ENCODE measurements around the gene PROZ.

The PROZ gene

GRCh38 chr13:113172419-113172926 is 14.0 kb downstream of the PROZ start:
- in situ Hi-C loops (cut with MboI; ENCODE audit: low sequenced_read_pairs), result no loop called here

DNA sequence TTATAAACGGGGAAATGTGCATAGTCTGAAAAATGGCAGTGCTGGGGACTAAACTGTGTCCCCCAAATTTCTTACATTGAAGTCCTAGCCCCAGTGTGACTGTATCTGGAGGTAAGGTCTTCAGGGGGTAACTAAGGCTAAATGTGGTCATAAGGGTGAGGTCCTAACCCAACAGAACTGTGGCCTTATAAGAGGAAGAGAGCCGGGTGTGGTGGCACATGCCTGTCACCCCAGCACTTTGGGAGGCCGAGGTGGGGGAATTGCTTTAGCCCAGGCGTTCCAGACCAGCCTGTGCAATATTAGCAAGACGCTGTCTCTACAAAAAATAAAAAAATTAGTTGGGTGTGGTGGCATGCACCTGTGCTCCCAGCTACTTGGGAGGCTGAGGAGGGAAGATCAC is 17.8 kb downstream of the PROZ start:
- in situ Hi-C loops (cut with MboI; ENCODE audit: low sequenced_read_pairs), result no loop called here

DNA sequence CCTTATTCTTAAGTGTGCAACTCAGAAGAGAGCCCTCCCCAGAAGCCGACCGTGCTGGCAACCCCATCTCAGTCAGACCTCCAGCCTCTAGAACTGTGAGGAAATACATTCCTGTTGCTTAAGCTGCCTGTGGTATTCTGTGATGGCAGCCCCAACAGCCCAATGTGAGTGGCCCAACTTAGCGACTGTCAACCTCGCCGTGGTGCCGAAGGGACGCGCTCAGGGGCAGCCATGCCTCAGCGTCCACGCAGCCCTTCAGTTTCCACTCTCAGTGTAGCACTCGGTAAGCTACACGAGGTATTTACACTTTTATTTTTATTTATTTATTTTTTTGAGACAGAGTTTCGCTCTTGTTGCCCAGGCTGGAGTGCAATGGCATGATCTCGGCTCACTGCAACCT is 18.4 kb downstream of the PROZ start:
- in situ Hi-C loops (cut with MboI; ENCODE audit: low sequenced_read_pairs), result no loop called here

DNA sequence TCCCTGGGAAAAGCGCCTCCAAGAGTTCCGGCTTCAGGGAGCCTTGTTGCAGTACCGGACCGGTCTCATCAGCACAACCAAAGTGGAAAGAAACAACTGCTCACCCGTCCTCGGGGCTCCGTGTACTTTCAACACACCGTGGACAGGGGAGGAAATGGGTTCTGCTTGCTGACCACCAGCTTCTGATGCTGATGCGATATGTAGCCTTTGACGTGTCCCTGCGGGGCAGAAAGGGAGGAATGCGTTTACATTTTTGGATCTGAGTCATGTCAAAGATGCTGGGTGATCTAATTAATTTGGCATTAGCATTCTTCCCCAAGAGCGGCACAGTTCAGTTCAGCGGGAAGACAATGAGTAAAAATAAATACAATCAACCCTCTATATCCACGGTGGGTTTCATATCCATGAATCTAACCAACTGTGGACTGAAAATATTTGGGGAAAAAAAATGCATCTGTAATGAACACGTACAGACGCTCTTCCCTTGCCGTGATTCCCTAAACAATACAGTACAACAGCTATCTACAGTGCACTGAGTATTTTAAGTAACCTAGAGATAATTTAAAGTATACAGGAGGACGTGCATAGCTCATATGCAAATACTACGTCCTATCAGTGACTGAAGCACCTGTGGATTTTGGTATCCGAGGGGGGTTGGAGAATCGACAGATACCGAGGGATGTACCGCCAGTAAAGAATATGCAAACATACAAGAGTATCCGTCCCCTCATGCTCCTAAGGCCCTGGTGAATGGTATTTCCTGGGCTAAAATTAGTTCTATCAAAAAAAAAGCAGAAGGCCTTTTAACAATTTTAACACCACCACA is 19.8 kb downstream of the PROZ start:
- in situ Hi-C loops (cut with MboI; ENCODE audit: low sequenced_read_pairs), result no loop called here

GRCh38 chr13:113178896-113179167 is 20.4 kb downstream of the PROZ start:
- in situ Hi-C loops (cut with MboI; ENCODE audit: low sequenced_read_pairs), result no loop called here

DNA sequence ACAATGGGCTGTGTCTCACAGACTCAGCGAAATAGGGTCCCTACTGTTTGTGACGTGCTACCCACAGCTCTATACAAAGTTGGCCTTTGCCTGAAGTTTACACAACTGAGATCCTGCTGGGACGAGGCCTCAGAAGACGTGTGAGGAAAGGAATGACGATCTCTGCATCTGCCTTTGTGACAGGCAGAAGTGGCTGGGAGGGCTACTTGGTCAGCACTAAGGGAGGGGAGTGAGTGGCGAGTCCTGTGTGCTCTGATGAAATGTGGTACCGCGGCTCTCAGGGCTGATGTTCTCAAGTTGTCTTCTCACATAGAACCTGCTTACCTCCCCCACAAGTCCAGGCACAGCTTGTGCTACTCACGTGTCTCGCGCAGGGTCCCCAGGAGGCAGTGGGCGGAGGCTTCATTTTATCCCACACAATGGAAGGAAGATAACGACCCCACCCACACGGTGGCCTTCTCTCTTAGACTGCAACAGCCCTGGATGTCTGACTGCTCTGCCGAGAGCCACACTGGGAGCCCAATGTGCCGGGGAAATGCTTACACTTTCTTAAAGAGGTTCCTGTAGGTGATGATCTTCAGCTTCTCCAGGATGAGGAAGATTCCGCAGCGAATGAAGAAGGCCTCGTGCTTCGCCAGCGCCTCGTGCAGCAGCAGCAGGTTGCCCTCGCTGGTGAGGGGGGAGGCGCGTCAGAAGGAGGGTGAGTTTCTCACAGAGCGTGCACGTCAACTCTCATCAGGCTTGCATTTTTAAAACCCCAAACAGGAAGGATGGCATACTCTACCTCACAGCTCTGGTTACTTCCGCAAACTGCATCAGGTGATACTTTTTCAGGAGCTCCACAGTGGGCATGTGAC is 21.2 kb downstream of the PROZ start:
- in situ Hi-C loops (cut with MboI; ENCODE audit: low sequenced_read_pairs), result no loop called here

- in situ Hi-C loops (cut with MboI; ENCODE audit: low sequenced_read_pairs), result no loop called here
Measured at GRCh38 chr13:113182046-113182445, 23.6 kb downstream of the PROZ start.

GRCh38 chr13:113183450-113184129 is 25.1 kb downstream of the PROZ start:
- in situ Hi-C loops (cut with MboI; ENCODE audit: low sequenced_read_pairs), result no loop called here

DNA sequence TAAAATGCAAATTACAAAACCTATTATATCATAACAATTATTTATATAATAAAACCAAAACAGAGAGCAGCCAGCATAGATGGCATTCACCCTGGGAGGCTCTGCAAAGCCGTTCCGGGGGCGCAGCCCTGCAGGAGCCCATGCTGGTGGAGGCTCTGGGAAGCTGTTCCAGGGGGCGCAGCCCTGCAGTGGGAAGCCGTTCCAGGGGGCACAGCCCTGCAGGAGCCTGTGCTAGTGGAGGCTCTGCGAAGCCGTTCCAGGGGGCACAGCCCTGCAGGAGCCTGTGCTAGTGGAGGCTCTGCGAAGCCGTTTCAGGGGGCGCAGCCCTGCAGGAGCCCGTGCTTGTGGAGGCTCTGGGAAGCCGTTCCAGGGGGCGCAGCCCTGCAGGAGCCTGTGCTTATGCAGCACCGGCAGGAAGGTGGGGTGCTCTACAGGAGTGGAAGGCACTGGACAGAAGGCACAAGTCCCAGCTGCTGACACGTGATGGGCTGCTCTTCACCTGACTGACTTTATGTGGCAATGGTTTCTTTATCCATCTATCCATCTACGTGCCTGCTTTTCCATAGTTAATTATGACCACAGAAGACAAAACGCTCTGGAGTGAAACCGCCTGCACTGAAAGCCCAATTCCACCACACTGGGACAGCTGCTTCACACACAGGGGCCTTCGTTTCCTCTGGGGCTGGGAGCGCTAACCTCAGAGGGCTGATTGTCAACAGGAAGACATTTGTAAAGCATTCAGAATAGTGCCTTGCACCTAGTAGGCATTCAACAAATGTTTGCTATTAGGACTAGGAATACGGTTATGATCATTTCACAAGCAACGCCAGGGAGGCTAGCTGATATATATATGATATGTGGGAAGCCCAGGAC is 26.4 kb downstream of the PROZ start:
- in situ Hi-C loops (cut with MboI; ENCODE audit: low sequenced_read_pairs), result no loop called here

DNA sequence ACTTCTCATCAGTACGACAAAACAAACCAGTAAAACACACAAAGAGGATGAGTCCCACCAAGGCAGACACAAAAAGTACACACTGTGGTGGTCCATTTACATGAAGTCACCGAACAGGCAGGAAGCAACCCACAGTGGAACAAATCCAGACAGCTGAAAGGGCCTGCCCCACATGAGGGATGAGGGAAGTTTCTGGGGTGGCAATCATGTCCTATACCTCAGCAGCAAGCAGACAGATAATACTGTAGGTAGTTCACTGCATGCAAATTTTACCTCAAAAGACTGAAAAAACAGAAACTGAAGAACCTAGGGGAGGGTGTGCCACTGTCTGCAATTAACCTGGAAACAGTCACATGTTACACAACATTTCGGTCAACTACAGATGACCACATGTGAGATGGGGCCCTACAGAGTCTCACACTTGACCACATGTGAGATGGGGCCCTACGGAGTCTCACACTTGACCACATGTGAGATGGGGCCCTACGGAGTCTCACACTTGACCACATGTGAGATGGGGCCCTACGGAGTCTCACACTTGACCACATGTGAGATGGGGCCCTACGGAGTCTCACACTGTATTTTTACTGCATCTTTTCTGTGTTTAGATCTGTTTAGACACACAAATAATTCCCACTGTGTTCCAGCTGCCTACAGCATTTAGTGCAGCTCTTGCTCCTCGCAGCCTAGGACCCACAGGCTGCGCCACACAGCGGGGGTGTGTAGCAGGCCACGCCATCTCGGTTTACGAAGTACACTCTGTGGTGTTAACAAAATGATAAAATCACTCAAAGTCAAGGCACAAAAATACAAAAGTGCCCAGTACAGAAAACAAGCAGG is 27.8 kb downstream of the PROZ start:
- in situ Hi-C loops (cut with MboI; ENCODE audit: low sequenced_read_pairs), result no loop called here

DNA sequence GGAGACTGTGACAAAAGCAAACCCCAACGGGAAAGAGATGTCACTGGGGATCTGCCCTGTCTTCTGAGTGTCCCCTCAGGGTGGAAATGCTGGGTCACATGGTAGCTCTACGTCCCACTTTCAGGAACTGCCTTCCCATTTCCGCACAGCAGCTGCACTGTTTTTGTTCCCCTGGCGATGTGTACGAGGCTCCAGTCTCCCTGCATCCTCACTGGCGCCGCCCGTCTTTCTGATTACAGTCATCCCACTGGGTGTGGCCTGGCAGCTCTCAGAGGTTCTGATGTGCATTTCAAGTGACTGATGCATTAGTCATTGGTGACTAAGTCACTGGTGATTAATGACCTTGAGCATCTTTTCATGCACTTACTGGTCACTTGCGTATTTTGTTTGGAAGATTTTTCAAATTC is 28.8 kb downstream of the PROZ start:
- in situ Hi-C loops (cut with MboI; ENCODE audit: low sequenced_read_pairs), result no loop called here

DNA sequence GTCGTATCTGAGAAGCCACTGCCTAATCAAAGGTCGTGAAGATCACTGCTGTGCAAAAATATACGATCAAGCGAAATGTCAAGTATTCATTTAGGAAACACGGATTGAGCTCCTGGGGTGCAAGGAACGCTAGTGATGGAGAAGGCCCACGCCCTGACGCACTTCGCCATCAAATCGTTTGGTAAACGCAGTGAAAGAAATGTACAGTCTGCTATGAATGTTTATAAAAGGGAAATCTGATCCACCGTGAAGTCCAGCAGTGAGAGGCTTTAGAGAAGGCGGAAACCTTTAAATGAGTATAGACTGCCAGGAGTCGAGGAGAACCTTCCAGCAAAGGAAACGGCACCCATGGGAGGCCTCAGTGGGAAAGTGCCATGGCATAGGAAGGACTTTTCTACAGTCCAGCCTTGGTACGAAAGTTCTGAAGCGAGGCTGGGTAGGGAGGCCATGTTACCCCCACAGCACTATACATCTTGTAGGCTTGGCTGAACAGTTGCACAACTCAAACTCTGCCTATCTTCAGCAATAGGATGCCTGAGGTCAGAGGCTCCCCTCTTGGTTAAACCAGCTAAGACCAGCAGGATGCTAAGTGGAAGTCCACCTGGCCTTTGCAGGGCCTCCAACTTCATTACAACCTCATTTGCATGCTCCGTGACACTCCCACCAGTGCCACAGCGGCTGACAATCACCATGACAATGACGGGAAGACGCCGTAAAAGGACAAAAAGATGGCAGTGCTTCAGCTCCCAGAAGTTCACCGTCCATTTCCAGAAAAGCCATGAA is 29.6 kb downstream of the PROZ start:
- in situ Hi-C loops (cut with MboI; ENCODE audit: low sequenced_read_pairs), result no loop called here

DNA sequence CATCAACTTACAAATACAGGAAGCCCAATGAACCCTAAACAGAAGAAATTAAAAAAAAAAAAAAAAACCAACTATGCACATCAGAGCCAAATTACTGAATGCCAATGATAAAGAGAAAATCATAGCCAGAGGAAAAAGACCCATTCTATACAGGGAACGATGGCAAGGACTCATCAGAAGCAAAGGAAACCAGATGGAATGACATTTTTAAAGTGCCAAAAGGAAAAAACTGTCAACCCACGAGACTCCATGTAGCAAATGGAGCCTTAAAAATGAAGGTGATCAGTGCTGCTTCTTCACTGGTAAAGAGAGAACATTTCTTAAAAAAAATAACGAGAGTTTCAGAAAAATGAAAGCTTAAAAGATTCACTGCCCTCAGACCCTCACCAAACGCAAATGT is 31.7 kb downstream of the PROZ start:
- in situ Hi-C loops (cut with MboI; ENCODE audit: low sequenced_read_pairs), result no loop called here

DNA sequence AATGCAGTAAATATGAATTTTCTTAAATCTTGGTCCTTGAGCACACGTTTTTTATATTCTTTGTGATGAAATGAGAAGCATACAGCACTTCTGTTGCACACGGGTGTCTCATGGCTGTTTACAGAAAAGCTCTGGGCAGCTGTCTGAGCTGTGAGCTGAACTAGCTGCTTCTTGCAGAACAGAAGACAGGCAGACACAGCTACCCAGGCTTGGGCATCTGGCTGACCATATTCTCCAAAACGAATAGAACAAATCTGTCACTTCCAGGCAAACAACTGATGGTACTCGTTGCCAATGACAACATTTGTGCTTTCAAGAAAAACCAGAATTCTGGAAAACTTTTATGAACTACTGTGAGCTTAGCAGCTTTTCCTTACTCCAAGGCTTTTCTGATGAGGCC is 33.8 kb downstream of the PROZ start:
- in situ Hi-C loops (cut with MboI; ENCODE audit: low sequenced_read_pairs), result no loop called here

DNA sequence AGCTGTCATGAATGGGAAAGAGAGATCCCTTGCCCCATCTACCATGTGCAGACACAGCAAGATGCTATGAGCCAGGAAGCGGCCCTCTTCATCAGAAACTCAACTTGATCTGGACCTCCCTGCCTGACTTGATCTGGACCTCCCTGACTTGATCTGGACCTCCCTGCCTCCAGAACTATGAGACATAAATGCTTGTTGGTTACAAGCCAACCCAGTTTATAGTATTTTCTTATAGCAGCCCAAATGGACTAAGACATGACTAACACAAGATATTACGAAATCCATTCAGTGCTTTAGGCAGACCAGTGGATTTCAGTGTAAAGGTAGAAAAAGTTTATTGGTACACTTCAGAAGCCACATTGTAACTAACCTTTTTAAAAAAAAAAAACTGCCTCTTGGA is 34.5 kb downstream of the PROZ start:
- in situ Hi-C loops (cut with MboI; ENCODE audit: low sequenced_read_pairs), result no loop called here

DNA sequence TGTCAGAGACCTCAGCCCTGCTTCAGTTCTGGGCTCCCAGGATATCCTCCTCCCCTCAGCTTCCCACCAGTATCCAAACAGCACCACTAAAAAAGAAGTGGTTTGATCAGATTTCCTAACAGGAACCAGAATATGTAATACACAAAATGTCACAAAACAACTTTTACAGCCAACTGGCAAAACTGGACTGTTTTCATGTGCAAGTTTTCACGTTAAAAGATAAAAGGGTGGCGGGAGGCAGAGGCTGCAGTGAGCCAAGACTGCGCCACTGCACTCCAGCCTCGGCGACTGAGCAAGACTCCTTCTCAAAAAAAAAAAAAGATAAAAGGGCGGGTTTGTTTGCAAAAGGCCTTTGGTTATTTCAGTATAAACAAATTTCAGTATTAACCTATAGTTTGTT is 36.9 kb downstream of the PROZ start:
- in situ Hi-C loops (cut with MboI; ENCODE audit: low sequenced_read_pairs), result no loop called here

DNA sequence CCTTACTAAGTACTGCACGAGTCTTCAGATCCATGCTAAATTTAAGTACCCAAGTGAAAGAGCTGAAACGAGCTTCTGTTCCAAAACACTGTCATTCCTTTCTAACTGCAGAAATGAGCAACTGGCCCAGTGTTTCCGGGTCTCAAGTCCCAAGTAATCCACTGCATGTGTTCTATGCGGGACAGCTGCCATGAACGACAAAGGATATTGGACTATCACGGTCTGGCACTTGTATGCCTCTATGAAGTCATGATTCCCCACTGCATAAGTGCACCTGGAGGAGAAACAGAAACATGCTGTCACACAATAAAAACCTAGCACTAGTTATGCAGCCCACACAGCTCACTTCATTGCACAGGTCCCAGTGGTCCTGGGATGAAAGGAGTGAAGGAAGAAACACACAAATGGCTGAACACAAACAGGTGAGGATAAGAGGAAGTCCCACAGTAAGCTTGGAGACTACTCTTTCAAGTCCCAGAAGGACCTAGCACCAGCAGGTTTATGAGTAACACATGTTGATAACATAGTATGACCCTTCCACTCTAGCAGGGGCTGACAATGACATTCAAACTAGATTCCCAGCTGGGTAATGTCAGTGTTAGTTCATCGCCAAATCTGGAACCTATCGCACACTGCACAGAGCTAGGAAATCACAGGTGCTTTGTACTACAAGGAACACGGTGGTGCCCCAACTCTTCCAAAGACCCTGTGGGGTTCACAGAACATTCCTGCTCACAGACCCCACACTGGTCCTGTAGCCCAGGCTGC is 38.7 kb downstream of the PROZ start:
- in situ Hi-C loops (cut with MboI; ENCODE audit: low sequenced_read_pairs), result no loop called here

GRCh38 chr13:113201815-113202214 is 43.4 kb downstream of the PROZ start:
- in situ Hi-C loops (cut with MboI; ENCODE audit: low sequenced_read_pairs), result no loop called here

All from HL-60/S4 treated with phorbol 12-myristate 13-acetate at 8.2 ng/mL for 4 days and 3 days (cell line).